Upper lobe of right lung (tissue), 1 donor: ENCODE measurements around the gene AGPAT4. TPM values are rescaled to one million over a fixed set of nuclear protein-coding genes. Genes with fewer than 3 reads are reported as not detected.

Source experiments
- ATAC-seq: fragments of 200-7000 bp; cut with Tn5 transposase; one replicate; pipeline ENCODE4 v1.9.1; 2020; ENCODE audit warnings: mild to moderate bottlenecking, moderate library complexity
- DNase-seq: peaks from one replicate; pipeline ENCODE4 v3.0.0-alpha.2; 2020
- H3K27ac ChIP-seq: fragments of 200-600 bp; one replicate; pipeline ENCODE4 v1.8.0; 2022
- H3K27me3 ChIP-seq: fragments of 200-600 bp; one replicate; pipeline ENCODE4 v1.8.0; 2022; ENCODE audit warnings: mild to moderate bottlenecking
- H3K36me3 ChIP-seq: fragments of 200-600 bp; one replicate; pipeline ENCODE4 v1.8.0; 2022
- H3K4me1 ChIP-seq: fragments of 200-600 bp; one replicate; pipeline ENCODE4 v1.8.0; 2022
- H3K4me3 ChIP-seq: fragments of 200-600 bp; one replicate; pipeline ENCODE4 v1.8.0; 2022; ENCODE audit warnings: mild to moderate bottlenecking
- H3K9me3 ChIP-seq: fragments of 200-600 bp; one replicate; pipeline ENCODE4 v1.8.0; 2022
- CTCF ChIP-seq: fragments of 200-600 bp; IDR thresholded peaks from one replicate; pipeline ENCODE4 v1.8.0; 2022; ENCODE audit warnings: antibody characterized with exemption
- intact Hi-C: fragments of 100-400 bp; cut with DNase I; formaldehyde crosslinking; loops from one replicate; pipeline ENCODE4 v1.11.0; 2022
- total RNA-seq: library from RNA; stranded (reverse); fragmentation: NEBNext Ultra II Directional; extraction: Animal tissue kit (Norgen Biotek cat#: 25700); gene quantifications from one replicate; pipeline ENCODE4 v1.2.1, GENCODE V29; 2021
- donor health status: DM: no; HTN: yes; CAD: no; lungs with severe emphysema.

The AGPAT4 gene
- total RNA-seq, 1 donor from 2014 or later, result 16.6 TPM

- Histone ChIP-seq H3K27me3 (no peaks in the 10 kb centered on the region), H3K4me3 (no peak overlapping the region), H3K4me1 (no peaks in the 10 kb centered on the region), H3K27ac (no peak overlapping the region), H3K9me3 (no peaks in the 10 kb centered on the region), H3K36me3 (no peaks in the 10 kb centered on the region)
- DNase-seq, result no peak
- no peak for ATAC-seq
- no peak for TF ChIP-seq CTCF
- intact Hi-C loops, result no loop called here
Measured at GRCh38 chr6:161292145-161292544, 18.3 kb upstream of the AGPAT4 start.

- DNase-seq, result no peak
- Histone ChIP-seq H3K27me3 (no peaks in the 10 kb centered on the region), H3K9me3 (no peaks in the 10 kb centered on the region), H3K27ac (no peak overlapping the region), H3K4me3 (no peak overlapping the region), H3K36me3 (no peaks in the 10 kb centered on the region), H3K4me1 (no peaks in the 10 kb centered on the region)
- no peak for ATAC-seq
- TF ChIP-seq CTCF, result no peak
- intact Hi-C loops, result no loop called here
Measured at GRCh38 chr6:161290751-161291150, 16.9 kb upstream of the AGPAT4 start.

GRCh38 chr6:161284653-161285052 is 10.8 kb upstream of the AGPAT4 start:
- DNase-seq, result no peak
- H3K4me3 ChIP-seq, result no peak overlapping the region
- no peaks in the 10 kb centered on the region for H3K4me1 ChIP-seq
- no peaks in the 10 kb centered on the region for H3K9me3 ChIP-seq
- no peaks in the 10 kb centered on the region for H3K36me3 ChIP-seq
- no peak for ATAC-seq
- no peak for TF ChIP-seq CTCF
- H3K27me3 ChIP-seq, result no peaks in the 10 kb centered on the region
- H3K27ac ChIP-seq, result no peak overlapping the region
- intact Hi-C loops, result no loop called here

GRCh38 chr6:161281092-161281491 is 7.2 kb upstream of the AGPAT4 start:
- Histone ChIP-seq H3K9me3 (no peaks in the 10 kb centered on the region), H3K4me3 (no peak overlapping the region), H3K27me3 (no peaks in the 10 kb centered on the region), H3K27ac (no peak overlapping the region), H3K4me1 (no peaks in the 10 kb centered on the region), H3K36me3 (no peaks in the 10 kb centered on the region)
- TF ChIP-seq CTCF, result no peak
- no peak for DNase-seq
- intact Hi-C loops, result no loop called here
- ATAC-seq, result no peak

- no peaks in the 10 kb centered on the region for H3K36me3 ChIP-seq
- intact Hi-C loops, result no loop called here
- no peak for DNase-seq
Measured at GRCh38 chr6:161279677-161280415, 6.0 kb upstream of the AGPAT4 start.

More at GRCh38 chr6:161279677-161280415, 6.0 kb upstream of the AGPAT4 start:
- no peak overlapping the region for H3K4me3 ChIP-seq
- TF ChIP-seq CTCF, result no peak
- H3K27me3 ChIP-seq, result no peaks in the 10 kb centered on the region
- no peaks in the 10 kb centered on the region for H3K4me1 ChIP-seq
- H3K27ac ChIP-seq, result no peak overlapping the region
- ATAC-seq, result no peak
- no peaks in the 10 kb centered on the region for H3K9me3 ChIP-seq
